ENCODE results near the gene ADAMTS8.
A peak's percentile ranks its signal among the peaks of the same experiment; 100 is the strongest.

The ADAMTS8 gene

GRCh38 chr11:130428316-130429119 is at the start of gene ADAMTS8:
TSS of gene ADAMTS8 (minus strand) at chr11:130428609. CDS start at chr11:130428286, 323 bp downstream.
- CTCF ChIA-PET, result interaction anchor here (11.5 to 21.6 kb wide), 3 partner anchors 436 to 471 kb away, joined by 168 to 1136 read pairs (median 428); no protein-coding TSS in a partner anchor
- TF ChIP-seq CTCF (IDR thresholded peaks at IDR 0.05; ENCODE audit: insufficient read depth, low read length, missing control alignments), result no peak
- POLR2A ChIA-PET, result no interaction called here
- H3K4me3 ChIP-seq (ENCODE audit: low read depth, low read length), result peak within 1 kb of the TSS; percentile 29
- DNase-seq (ENCODE audit: low read depth, low spot score), result no peak

GRCh38 chr11:130477586-130478203 is 49.3 kb upstream of the ADAMTS8 start:
- POLR2A ChIA-PET, result no interaction called here

GRCh38 chr11:130476922-130477491 is 48.6 kb upstream of the ADAMTS8 start:
- no peak overlapping the region for H3K4me3 ChIP-seq (ENCODE audit: low read depth, low read length)
- POLR2A ChIA-PET, result interaction anchor here (0.5 kb wide), 1 partner anchor 23 kb away, joined by 4 read pairs; no protein-coding TSS in a partner anchor
- CTCF ChIA-PET, result interaction anchor here (0.8 to 3.4 kb wide), 4 partner anchors 10 to 418 kb away, joined by 3 to 12 read pairs (median 3); no protein-coding TSS in a partner anchor
- no peak for DNase-seq (ENCODE audit: low read depth, low spot score)
- TF ChIP-seq CTCF (IDR thresholded peaks at IDR 0.05; ENCODE audit: insufficient read depth, low read length, missing control alignments), result no peak

More at GRCh38 chr11:130477586-130478203, 49.3 kb upstream of the ADAMTS8 start:
- CTCF ChIA-PET, result interaction anchor here (1.0 to 3.4 kb wide), 4 partner anchors 10 to 417 kb away, joined by 3 to 12 read pairs (median 3); no protein-coding TSS in a partner anchor
- DNase-seq (ENCODE audit: low read depth, low spot score), result no peak
- no peak overlapping the region for H3K4me3 ChIP-seq (ENCODE audit: low read depth, low read length)
- TF ChIP-seq CTCF (IDR thresholded peaks at IDR 0.05; ENCODE audit: insufficient read depth, low read length, missing control alignments), result no peak

- ChIA-PET POLR2A (interaction anchor here (0.5 kb wide), 1 partner anchor 23 kb away, joined by 4 read pairs; no protein-coding TSS in a partner anchor), CTCF (interaction anchor here (0.6 to 3.4 kb wide), 3 partner anchors 13 to 386 kb away, joined by 3 to 12 read pairs (median 3); no protein-coding TSS in a partner anchor)
- H3K4me3 ChIP-seq (ENCODE audit: low read depth, low read length), result no peak overlapping the region
- TF ChIP-seq CTCF (IDR thresholded peaks at IDR 0.05; ENCODE audit: insufficient read depth, low read length, missing control alignments), result no peak
- no peak for DNase-seq (ENCODE audit: low read depth, low spot score)
These were observed 48.0 kb upstream of the ADAMTS8 start for GRCh38 chr11:130476200-130476921.

- TF ChIP-seq CTCF (IDR thresholded peaks at IDR 0.05; ENCODE audit: insufficient read depth, low read length, missing control alignments), result no peak
- H3K4me3 ChIP-seq (ENCODE audit: low read depth, low read length), result no peak overlapping the region
- ChIA-PET CTCF (interaction anchor here (0.7 to 3.4 kb wide), 4 partner anchors 41 to 387 kb away, joined by 3 to 12 read pairs (median 6); no protein-coding TSS in a partner anchor), POLR2A (no interaction called here)
- DNase-seq (ENCODE audit: low read depth, low spot score), result no peak
These were observed 47.1 kb upstream of the ADAMTS8 start for GRCh38 chr11:130475426-130476053.

All from AG04449 (cell line).